SK-N-SH treated with all-trans-retinoic acid at 6 μM for 48 hours (cell line): Measurements from ENCODE around the gene ARL8A.
"Not testable (repeated sequence)": the region's sequence is repeated elsewhere in the genome, so short reads cannot be mapped to it uniquely, and the experiment has no call there.

Source experiments
- ATAC-seq: fragments of 200-7000 bp; cut with Tn5 transposase; 3 replicates; pipeline ENCODE4 v1.9.1; 2020; ENCODE audit warnings: mild to moderate bottlenecking, moderate library complexity
- ARNTL ChIP-seq: fragments of 450-650 bp; formaldehyde crosslinking; IDR thresholded peaks from 2 replicates; pipeline ENCODE4 v1.5.0; 2020; ENCODE audit warnings: low read depth, mild to moderate bottlenecking, moderate library complexity, borderline replicate concordance
- BACH2 ChIP-seq: fragments of 250-450 bp; sonication (Bioruptor Pico); IDR thresholded peaks from 2 replicates; pipeline ENCODE4 v1.9.0; 2021; ENCODE audit warnings: mild to moderate bottlenecking, borderline replicate concordance
- CSDC2 ChIP-seq: fragments of 250-450 bp; sonication (Bioruptor Pico); IDR thresholded peaks from 2 replicates; pipeline ENCODE4 v1.5.0; 2020; ENCODE audit warnings: mild to moderate bottlenecking, moderate library complexity
- ESRRG ChIP-seq: fragments of 250-450 bp; sonication (Bioruptor Pico); IDR thresholded peaks from 2 replicates; pipeline ENCODE4 v1.6.1; 2021; ENCODE audit warnings: mild to moderate bottlenecking
- GLIS3 ChIP-seq: fragments of 250-450 bp; sonication (Bioruptor Pico); IDR thresholded peaks from 2 replicates; pipeline ENCODE4 v1.5.0; 2020; ENCODE audit warnings: mild to moderate bottlenecking, moderate library complexity
- ISL1 ChIP-seq: fragments of 250-450 bp; sonication (Bioruptor Pico); IDR thresholded peaks from 2 replicates; pipeline ENCODE4 v2.1.2; 2022; ENCODE audit warnings: mild to moderate bottlenecking, moderate library complexity
- OSR1 ChIP-seq: fragments of 250-450 bp; sonication (Bioruptor Pico); IDR thresholded peaks from 2 replicates; pipeline ENCODE4 v1.8.0; 2022; ENCODE audit warnings: moderate library complexity, mild to moderate bottlenecking, inconsistent platforms
- PPARA ChIP-seq: fragments of 250-450 bp; sonication (Bioruptor Pico); IDR thresholded peaks from 2 replicates; pipeline ENCODE4 v1.5.0; 2020; ENCODE audit warnings: mild to moderate bottlenecking, borderline replicate concordance
- TCF4 ChIP-seq: fragments of 250-450 bp; sonication (Bioruptor Pico); IDR thresholded peaks from 2 replicates; pipeline ENCODE4 v1.8.0; 2021; ENCODE audit warnings: mild to moderate bottlenecking, moderate library complexity, borderline replicate concordance
- ZNF565 ChIP-seq: fragments of 450-650 bp; formaldehyde crosslinking; conservative IDR thresholded peaks from 2 replicates; pipeline ENCODE4 v1.5.0; 2020; ENCODE audit warnings: low read depth, mild to moderate bottlenecking, moderate library complexity
- ZNF8 ChIP-seq: fragments of 450-650 bp; formaldehyde crosslinking; IDR thresholded peaks from 2 replicates; pipeline ENCODE4 v1.5.0; 2020; ENCODE audit warnings: mild to moderate bottlenecking, moderate library complexity
- TF ChIP-seq, protein P1 (sequence below): fragments of 250-450 bp; sonication (Bioruptor Pico); IDR thresholded peaks from 2 replicates; pipeline ENCODE4 v1.8.0; 2020; ENCODE audit warnings: mild to moderate bottlenecking, moderate library complexity, borderline replicate concordance
- TF ChIP-seq, protein P2 (sequence below): fragments of 250-450 bp; sonication (Bioruptor Pico); IDR thresholded peaks from 2 replicates; pipeline ENCODE4 v1.5.1; 2021; ENCODE audit warnings: mild to moderate bottlenecking, moderate library complexity
- TF ChIP-seq, protein P3 (sequence below): fragments of 250-450 bp; sonication (Bioruptor Pico); IDR thresholded peaks from 2 replicates; pipeline ENCODE4 v1.5.0; 2020; ENCODE audit warnings: mild to moderate bottlenecking, moderate library complexity

Gene ARL8A

DNA sequence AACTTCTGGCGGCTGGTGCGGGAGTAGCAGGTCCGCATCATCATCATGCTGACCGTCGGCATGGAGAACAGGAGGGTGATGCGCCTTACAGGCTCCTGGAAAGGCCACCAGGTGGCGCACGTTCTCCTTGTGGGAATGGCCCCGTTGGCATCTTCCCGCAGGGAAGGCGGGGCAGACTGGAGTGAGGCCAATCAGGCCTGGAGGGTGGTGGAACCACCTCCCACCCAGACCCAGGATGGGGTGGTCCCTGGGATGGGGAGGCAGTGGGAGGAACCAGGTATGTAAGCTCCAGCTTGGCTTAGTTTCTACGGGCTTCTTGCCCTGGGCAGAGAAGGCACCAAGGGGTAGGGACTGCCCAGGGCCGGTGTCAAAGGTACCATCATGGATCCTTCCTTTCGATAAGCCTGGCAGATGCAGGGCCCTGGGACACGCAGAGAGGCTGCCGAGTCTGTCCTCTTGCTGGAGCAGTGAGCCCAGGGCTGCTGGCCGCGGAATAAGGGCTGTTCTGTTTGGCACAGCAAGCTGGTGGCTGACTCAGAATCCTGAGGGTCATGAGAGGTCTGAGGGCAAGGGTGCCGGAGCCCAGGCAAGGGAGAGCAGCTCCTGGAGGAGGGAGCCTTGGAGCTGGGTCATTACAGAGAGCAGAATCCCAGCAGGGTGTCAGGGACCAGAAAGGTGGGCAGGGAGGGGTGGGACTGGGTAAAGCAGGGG lies 40.4 kb upstream of the ARL8A start (continued):
- TF ChIP-seq, protein P1, sequence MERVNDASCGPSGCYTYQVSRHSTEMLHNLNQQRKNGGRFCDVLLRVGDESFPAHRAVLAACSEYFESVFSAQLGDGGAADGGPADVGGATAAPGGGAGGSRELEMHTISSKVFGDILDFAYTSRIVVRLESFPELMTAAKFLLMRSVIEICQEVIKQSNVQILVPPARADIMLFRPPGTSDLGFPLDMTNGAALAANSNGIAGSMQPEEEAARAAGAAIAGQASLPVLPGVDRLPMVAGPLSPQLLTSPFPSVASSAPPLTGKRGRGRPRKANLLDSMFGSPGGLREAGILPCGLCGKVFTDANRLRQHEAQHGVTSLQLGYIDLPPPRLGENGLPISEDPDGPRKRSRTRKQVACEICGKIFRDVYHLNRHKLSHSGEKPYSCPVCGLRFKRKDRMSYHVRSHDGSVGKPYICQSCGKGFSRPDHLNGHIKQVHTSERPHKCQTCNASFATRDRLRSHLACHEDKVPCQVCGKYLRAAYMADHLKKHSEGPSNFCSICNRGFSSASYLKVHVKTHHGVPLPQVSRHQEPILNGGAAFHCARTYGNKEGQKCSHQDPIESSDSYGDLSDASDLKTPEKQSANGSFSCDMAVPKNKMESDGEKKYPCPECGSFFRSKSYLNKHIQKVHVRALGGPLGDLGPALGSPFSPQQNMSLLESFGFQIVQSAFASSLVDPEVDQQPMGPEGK (CRISPR knock-in tag): no peak
- TF ChIP-seq PPARA (CRISPR knock-in tag) (no peak), ZNF565 (no peak), ISL1 (no peak), CSDC2 (CRISPR knock-in tag) (no peak), ESRRG (CRISPR knock-in tag) (no peak), GLIS3 (CRISPR knock-in tag) (no peak)
- TF ChIP-seq, protein P2, sequence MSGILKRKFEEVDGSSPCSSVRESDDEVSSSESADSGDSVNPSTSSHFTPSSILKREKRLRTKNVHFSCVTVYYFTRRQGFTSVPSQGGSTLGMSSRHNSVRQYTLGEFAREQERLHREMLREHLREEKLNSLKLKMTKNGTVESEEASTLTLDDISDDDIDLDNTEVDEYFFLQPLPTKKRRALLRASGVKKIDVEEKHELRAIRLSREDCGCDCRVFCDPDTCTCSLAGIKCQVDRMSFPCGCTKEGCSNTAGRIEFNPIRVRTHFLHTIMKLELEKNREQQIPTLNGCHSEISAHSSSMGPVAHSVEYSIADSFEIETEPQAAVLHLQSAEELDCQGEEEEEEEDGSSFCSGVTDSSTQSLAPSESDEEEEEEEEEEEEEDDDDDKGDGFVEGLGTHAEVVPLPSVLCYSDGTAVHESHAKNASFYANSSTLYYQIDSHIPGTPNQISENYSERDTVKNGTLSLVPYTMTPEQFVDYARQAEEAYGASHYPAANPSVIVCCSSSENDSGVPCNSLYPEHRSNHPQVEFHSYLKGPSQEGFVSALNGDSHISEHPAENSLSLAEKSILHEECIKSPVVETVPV (CRISPR knock-in tag): no peak

DNA sequence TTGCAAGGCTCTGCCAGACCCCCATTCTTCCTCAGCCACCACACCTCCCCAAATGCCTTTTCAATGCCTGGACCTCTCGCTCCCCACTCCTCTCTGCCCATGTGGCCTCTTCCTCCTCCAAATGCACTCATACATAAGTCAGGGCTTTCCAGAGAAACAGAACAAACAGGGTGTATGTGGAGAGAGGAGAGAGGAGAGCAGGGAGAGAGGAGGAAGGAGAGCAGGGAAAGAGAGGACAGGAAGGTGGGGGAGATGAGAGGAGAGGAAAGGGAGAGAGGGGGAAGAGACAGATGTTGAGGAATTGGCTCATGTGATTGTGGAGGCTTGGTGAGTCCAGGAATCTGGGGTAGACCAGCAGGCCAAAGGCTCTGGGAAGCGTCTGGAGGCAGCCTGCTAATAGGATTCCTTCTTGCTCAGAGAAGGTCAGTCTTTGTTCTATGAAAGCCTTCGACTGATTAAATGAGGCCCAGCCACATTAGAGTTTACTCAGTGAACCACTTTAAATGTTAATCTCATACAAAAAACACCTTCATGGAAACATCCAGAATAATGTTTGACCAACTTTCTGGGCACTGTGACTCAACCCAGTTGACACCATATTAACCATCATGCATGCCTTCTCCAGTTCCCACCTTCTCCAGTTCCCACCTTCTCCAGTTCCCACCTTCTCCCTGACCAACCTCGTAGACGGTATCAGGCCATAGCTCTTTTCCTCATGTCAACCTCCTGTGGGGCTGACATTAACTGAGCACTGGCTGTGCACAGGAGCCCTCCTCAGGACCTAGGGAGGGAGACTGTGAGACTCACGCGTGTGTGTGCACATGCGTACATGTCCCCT lies 37.7 kb upstream of the ARL8A start:
- no peak for ATAC-seq
- TF ChIP-seq BACH2 (CRISPR knock-in tag): no peak
- TF ChIP-seq PPARA (CRISPR knock-in tag): no peak

DNA sequence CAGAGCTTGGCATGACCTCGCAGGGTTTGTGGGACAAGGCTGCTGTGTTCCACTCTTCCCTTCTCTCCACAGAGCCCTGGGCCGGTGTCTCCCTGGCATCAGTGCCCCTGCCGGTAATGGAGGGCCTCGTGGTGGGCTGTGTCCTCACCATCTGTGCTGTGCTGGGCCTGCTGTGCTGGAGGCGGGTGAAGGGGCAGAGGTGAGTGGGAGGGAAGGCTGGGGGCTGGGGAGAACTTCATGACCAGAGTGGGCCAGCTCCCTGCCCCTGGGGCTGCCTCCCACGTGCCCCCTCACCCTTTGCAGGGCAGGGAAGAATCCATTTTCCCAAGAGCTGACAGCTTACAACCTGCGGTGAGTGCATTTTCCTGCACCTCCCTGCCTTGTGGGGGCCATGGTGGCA lies 37.0 kb upstream of the ARL8A start:
- ATAC-seq: no peak
- no peak for TF ChIP-seq GLIS3 (CRISPR knock-in tag)
- no peak for TF ChIP-seq TCF4 (CRISPR knock-in tag)
- TF ChIP-seq ZNF565: no peak
- no peak for TF ChIP-seq ZNF8 (CRISPR knock-in tag)
- TF ChIP-seq OSR1 (CRISPR knock-in tag): no peak

DNA sequence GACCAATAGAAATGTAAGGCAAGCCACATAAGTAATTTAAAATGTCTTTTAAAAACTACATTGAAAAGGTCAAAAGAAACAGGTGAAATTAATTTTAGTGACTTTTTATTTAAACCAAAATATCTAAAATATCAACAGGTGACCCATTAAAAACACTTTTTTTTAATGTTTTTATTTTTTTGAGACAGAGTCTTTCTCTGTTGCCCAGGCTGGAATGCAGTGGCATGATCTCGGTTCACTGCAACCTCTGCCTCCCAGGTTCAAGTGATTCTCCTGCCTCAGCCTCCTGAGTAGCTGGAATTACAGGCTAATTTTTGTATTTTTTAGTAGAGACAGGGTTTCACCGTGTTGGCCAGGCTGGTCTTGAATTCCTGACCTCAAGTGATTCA lies 36.2 kb upstream of the ARL8A start:
- ATAC-seq: not testable (repeated sequence)

DNA sequence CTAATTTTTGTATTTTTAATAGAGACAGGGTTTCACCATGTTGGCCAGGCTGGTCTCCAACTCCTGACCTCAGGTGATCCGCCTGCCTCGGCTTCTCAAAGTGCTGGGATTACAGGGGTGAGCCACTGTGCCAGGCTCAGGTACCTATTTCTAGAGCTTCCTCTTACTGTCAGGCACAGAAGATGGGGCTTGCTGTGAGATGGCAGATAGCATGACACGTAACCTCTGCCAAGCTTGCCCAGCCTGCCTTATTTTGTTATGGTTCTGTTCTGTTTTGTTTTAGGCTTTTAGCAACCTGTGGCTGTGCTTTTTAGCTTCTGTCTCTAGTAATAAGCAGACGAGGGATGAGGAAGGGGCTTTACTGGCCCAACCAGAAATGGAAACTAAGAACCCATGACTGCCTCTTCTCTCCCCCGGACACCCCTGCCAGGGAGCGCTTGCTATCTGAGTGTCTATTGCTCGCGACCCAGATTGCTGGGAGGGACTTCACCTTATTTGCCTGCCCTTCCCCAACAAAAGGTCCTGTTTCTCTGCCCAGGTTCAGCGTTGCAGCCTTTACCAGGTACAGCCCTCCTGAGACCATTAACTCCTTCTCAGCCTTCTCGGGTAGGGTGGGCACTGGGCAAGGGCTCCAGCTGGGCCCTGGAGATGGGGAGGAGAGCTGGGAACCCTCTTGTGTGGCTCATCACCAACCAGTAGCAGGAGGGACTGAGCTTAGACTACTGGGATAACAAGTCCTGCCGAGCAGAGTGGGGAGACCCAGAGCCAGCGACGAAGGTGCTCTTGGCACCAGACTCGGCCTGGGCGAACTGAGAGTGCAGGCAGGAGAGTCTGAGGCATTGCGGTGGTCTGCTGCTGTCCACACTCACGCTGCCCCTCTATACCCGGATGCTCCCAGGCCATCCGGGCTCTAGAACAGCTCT lies 35.6 kb upstream of the ARL8A start:
- ATAC-seq: no peak
- TF ChIP-seq ARNTL (CRISPR knock-in tag) (no peak), ZNF8 (CRISPR knock-in tag) (no peak)
- TF ChIP-seq, protein P3, sequence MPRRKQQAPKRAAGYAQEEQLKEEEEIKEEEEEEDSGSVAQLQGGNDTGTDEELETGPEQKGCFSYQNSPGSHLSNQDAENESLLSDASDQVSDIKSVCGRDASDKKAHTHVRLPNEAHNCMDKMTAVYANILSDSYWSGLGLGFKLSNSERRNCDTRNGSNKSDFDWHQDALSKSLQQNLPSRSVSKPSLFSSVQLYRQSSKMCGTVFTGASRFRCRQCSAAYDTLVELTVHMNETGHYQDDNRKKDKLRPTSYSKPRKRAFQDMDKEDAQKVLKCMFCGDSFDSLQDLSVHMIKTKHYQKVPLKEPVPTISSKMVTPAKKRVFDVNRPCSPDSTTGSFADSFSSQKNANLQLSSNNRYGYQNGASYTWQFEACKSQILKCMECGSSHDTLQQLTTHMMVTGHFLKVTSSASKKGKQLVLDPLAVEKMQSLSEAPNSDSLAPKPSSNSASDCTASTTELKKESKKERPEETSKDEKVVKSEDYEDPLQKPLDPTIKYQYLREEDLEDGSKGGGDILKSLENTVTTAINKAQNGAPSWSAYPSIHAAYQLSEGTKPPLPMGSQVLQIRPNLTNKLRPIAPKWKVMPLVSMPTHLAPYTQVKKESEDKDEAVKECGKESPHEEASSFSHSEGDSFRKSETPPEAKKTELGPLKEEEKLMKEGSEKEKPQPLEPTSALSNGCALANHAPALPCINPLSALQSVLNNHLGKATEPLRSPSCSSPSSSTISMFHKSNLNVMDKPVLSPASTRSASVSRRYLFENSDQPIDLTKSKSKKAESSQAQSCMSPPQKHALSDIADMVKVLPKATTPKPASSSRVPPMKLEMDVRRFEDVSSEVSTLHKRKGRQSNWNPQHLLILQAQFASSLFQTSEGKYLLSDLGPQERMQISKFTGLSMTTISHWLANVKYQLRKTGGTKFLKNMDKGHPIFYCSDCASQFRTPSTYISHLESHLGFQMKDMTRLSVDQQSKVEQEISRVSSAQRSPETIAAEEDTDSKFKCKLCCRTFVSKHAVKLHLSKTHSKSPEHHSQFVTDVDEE (CRISPR knock-in tag): no peak
